IPS DF 6.9 (cell line): ENCODE data around the gene NRG3.
"Not testable (repeated sequence)": the region's sequence is repeated elsewhere in the genome, so short reads cannot be mapped to it uniquely, and the experiment has no call there.

Experiments
- DNase-seq: peaks from one replicate; pipeline ENCODE4 v3.0.0-alpha.2; 2013; ENCODE audit warnings: low read depth, low spot score
- H3K27ac ChIP-seq: one replicate; pipeline ENCODE4 v1.5.1; 2013; ENCODE audit warnings: low read length, control low read depth
- H3K27me3 ChIP-seq: 2 replicates; pipeline ENCODE4 v1.6.1; 2013; ENCODE audit warnings: mild to moderate bottlenecking, low read length; ENCODE audit not compliant: control insufficient read depth, insufficient read depth
- H3K36me3 ChIP-seq: 2 replicates; pipeline ENCODE4 v1.6.1; 2013; ENCODE audit warnings: low read length; ENCODE audit not compliant: control insufficient read depth, insufficient read depth
- H3K4me1 ChIP-seq: 2 replicates; pipeline ENCODE4 v1.6.1; 2013; ENCODE audit warnings: low read length; ENCODE audit not compliant: control insufficient read depth, insufficient read depth
- H3K4me3 ChIP-seq: 2 replicates; pipeline ENCODE4 v1.5.1; 2013; ENCODE audit warnings: mild to moderate bottlenecking, low read length
- H3K9me3 ChIP-seq: 2 replicates; pipeline ENCODE4 v1.6.1; 2013; ENCODE audit warnings: low read length, inconsistent platforms; ENCODE audit not compliant: control insufficient read depth, insufficient read depth
- WGBS: extraction: QIAGEN DNeasy Blood & Tissue Kit; methylation state at CpG from one replicate; pipeline ENCODE4 v1.1.7; 2013; ENCODE audit warnings: mixed read lengths, missing lambda C conversion rate; ENCODE audit not compliant: insufficient read length, insufficient coverage; 5-methylcytosine and 5-hydroxymethylcytosine counted together

Gene NRG3

GRCh38 chr10:82674036-82674435, 799.0 kb downstream of the NRG3 start:
- Histone ChIP-seq H3K27ac (no peak overlapping the region), H3K4me3 (no peak overlapping the region), H3K27me3 (no peaks in the 10 kb centered on the region), H3K9me3 (no peaks in the 10 kb centered on the region), H3K36me3 (no peaks in the 10 kb centered on the region), H3K4me1 (no peaks in the 10 kb centered on the region)
- DNase-seq: no peak

DNA sequence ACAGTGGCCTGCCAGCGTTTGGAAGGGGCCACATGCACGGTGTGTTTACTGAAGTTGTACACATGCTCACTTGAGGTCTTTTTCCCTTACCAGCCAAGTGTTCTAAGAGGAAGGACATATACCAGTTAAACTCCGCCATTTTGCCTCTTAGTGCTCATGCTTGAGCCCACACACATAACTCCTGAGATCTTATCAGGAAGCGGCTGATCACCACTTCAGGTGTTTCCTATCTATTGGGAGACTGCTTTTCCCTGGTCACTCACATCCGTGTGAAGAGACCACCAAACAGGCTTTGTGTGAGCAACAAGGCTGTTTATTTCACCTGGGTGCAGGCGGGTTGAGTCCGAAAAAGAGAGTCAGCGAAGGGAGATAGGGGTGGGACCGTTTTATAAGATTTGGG, 802.9 kb downstream of the NRG3 start:
- WGBS: no CpG with 5 or more reads among the region's 9 CpGs
- H3K4me1 ChIP-seq, H3K9me3 ChIP-seq, DNase-seq, H3K36me3 ChIP-seq, H3K27me3 ChIP-seq, H3K4me3 ChIP-seq, H3K27ac ChIP-seq: not testable (repeated sequence)

DNA sequence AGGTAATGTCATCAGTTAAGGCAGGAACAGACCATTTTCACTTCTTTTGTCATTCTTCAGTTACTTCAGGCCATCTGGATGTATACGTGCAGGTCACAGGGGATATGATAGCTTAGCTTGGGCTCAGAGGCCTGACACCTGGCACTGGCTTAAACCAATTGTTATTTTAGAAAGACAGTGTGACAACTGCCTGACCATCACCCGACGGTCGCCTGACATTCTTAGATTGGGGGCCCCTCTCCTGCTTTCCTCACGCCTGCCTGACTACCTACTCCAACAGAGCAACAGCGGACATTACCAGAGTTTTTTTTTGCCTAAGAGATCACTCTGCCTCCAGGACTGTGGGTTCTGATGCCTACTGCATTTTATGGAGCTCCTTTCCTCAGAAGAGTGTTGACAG, 803.5 kb downstream of the NRG3 start:
- not testable (repeated sequence) for H3K27me3 ChIP-seq, H3K4me3 ChIP-seq, H3K9me3 ChIP-seq, H3K27ac ChIP-seq, H3K36me3 ChIP-seq, DNase-seq, H3K4me1 ChIP-seq
- WGBS: no CpG with 5 or more reads among the region's 6 CpGs

DNA sequence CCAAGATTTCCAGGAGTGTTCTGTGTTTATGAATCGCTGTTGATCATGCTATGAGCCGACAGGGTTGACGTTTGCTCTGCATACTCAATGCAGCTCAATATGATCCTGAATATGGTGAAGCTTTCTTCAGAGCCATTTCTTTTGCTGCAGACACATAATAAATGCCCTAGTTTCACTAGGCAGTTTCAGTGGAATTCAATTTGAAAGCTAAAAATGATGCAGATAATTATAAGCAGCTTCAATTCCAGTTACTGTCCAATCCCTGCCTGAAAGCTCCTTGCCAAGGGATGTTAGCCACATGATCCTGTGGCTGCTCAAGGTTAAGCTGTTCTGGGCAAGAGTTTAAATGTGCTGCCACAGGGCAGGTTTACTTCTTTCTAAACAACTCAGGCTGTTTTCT, 805.6 kb downstream of the NRG3 start:
- DNase-seq: no peak
- no CpG with 5 or more reads among the region's 3 CpGs for WGBS
- Histone ChIP-seq H3K4me3 (no peak overlapping the region), H3K9me3 (no peaks in the 10 kb centered on the region), H3K27me3 (no peaks in the 10 kb centered on the region), H3K27ac (no peak overlapping the region), H3K36me3 (no peaks in the 10 kb centered on the region), H3K4me1 (no peaks in the 10 kb centered on the region)

DNA sequence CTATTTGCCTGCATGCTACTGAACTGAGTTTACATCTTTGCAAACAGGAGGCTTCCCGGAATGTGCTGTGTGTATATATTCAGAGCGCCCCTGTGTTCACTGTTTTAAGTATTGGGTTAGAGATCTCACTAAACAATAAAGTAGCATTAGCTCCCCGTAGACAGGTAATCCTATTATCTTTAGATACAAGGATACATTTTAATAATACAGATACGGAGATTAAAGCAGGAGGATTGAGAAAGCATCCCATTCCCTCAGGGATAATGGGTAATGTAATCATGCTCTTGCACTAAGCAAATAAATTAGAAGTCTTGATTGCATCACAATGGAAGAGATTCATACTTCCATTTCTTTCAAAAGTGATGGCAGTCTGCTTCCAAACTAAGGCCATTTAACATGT, 809.0 kb downstream of the NRG3 start:
- Histone ChIP-seq H3K4me3 (no peak overlapping the region), H3K9me3 (no peaks in the 10 kb centered on the region), H3K27ac (no peak overlapping the region), H3K36me3 (no peaks in the 10 kb centered on the region), H3K27me3 (no peaks in the 10 kb centered on the region), H3K4me1 (no peaks in the 10 kb centered on the region)
- DNase-seq: no peak
- WGBS: no CpG with 5 or more reads among the region's 4 CpGs

DNA sequence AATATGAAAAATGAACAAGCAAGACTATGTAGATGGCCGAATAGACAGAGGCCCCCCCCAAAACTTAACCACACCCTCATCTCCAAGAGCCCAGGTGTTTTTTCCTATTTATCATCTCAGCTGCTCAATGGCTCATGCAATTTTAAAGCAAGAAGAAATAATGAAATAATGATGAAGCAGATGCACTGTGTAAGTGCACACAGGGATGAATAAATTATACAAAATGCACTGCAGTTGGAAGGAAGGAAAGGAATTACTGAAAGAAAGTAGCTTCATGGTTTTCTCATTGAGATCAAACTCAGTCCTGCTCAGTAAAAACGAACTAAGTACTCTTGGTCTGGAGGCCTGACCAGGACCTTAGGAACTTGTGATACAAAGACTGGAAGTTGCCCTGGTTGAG, 810.1 kb downstream of the NRG3 start:
- DNase-seq: no peak
- Histone ChIP-seq H3K27ac (no peak overlapping the region), H3K9me3 (no peaks in the 10 kb centered on the region), H3K36me3 (no peaks in the 10 kb centered on the region), H3K4me1 (no peaks in the 10 kb centered on the region), H3K27me3 (no peaks in the 10 kb centered on the region), H3K4me3 (no peak overlapping the region)
- WGBS: no CpG with 5 or more reads among the region's 2 CpGs

GRCh38 chr10:82691211-82691610, 816.2 kb downstream of the NRG3 start:
- no peak for DNase-seq
- WGBS: no CpG with 5 or more reads among the region's 2 CpGs
- Histone ChIP-seq H3K27me3 (no peaks in the 10 kb centered on the region), H3K9me3 (no peaks in the 10 kb centered on the region; the same call in 1 of the 2 replicates), H3K4me1 (no peaks in the 10 kb centered on the region), H3K4me3 (no peak overlapping the region), H3K36me3 (no peaks in the 10 kb centered on the region), H3K27ac (no peak overlapping the region)

GRCh38 chr10:82692458-82692857, 817.5 kb downstream of the NRG3 start:
- Histone ChIP-seq H3K36me3 (no peaks in the 10 kb centered on the region), H3K9me3 (no peaks in the 10 kb centered on the region; the same call in 1 of the 2 replicates), H3K27me3 (no peaks in the 10 kb centered on the region), H3K4me1 (no peaks in the 10 kb centered on the region), H3K4me3 (no peak overlapping the region), H3K27ac (no peak overlapping the region)
- WGBS: no CpG with 5 or more reads among the region's 4 CpGs
- no peak for DNase-seq

DNA sequence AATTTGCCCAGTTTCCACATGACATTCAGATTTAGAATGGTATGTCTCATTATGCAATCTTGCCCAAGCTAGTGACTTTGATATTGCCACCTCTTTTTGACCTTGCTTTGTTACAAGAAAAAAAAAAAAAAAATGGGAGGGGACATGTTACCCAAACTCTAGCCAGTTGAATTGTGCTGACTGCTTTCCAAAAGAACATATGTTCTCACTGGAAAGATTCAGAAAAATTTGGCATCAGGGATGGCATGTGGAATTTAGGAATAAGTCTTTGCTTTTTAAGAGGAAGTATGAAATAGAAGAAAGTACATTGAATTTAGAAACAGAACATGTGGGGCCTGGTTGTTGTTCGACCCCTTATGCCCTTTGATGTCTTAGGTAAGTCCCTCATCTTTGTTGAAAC, 846.8 kb downstream of the NRG3 start:
- Histone ChIP-seq H3K4me3 (no peak overlapping the region), H3K4me1 (no peaks in the 10 kb centered on the region), H3K27me3 (no peaks in the 10 kb centered on the region), H3K27ac (no peak overlapping the region), H3K9me3 (no peaks in the 10 kb centered on the region), H3K36me3 (no peaks in the 10 kb centered on the region)
- DNase-seq: no peak
- WGBS: no CpG with 5 or more reads among the region's 1 CpG

DNA sequence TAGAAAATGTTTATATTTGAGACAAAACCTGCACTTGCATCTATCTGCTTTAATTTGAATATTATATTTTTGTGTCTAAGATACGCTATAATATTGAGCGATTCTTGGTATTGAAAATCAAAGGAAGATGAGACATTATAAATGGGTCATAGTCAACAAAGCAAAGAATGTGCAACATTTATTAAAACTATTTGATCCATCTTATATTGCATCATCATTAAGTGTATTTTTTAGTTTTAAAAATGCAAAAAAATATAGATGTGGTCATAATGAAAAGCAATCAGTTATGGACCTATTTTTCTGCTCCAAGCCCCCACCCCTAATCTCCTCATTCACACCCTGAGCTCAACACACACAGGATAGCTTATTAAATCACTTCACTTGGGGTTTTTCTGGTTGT, 847.3 kb downstream of the NRG3 start:
- H3K27me3 ChIP-seq: no peaks in the 10 kb centered on the region
- H3K4me3 ChIP-seq: no peak overlapping the region
- H3K9me3 ChIP-seq: no peaks in the 10 kb centered on the region
- H3K36me3 ChIP-seq: no peaks in the 10 kb centered on the region
- H3K27ac ChIP-seq: no peak overlapping the region
- no CpG with 5 or more reads among the region's 2 CpGs for WGBS
- DNase-seq: no peak
- no peaks in the 10 kb centered on the region for H3K4me1 ChIP-seq

DNA sequence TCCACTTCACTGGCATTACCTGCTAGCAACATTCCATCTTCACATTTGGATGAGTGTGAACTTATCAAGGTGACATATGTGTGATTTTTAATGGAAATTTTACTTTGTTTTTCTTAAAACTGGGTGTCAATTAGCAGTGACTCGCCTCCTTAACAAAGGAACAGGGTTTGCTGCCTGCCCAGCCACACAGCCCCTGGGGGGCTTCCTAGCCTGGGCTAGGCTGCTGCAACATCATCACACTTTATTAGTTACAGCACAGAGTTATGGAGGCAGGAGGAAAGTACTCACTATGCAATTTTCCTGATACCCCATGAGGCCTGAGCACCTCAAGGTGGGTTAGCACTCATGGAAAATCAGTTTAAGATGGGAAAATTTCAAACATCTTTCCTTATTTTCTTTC, 861.3 kb downstream of the NRG3 start:
- no CpG with 5 or more reads among the region's 1 CpG for WGBS
- Histone ChIP-seq H3K27me3 (no peaks in the 10 kb centered on the region), H3K4me3 (no peak overlapping the region), H3K36me3 (no peaks in the 10 kb centered on the region), H3K27ac (no peak overlapping the region), H3K4me1 (no peaks in the 10 kb centered on the region; the same call in 1 of the 2 replicates), H3K9me3 (no peaks in the 10 kb centered on the region)
- no peak for DNase-seq
